Stimulated activated CD8-positive, alpha-beta memory T cell treated with anti-CD3 and anti-CD28 coated beads, Interleukin-12 subunit alpha, Interleukin-12 subunit beta, amount 100 ng/mL, for 24 hours (primary cell): ENCODE measurements around the gene PCDHGA12.

Experiments used
- DNase-seq: peaks from one replicate; pipeline ENCODE4 v3.0.0-alpha.2; 2020; ENCODE audit errors: extremely low read depth

The PCDHGA12 gene

DNA sequence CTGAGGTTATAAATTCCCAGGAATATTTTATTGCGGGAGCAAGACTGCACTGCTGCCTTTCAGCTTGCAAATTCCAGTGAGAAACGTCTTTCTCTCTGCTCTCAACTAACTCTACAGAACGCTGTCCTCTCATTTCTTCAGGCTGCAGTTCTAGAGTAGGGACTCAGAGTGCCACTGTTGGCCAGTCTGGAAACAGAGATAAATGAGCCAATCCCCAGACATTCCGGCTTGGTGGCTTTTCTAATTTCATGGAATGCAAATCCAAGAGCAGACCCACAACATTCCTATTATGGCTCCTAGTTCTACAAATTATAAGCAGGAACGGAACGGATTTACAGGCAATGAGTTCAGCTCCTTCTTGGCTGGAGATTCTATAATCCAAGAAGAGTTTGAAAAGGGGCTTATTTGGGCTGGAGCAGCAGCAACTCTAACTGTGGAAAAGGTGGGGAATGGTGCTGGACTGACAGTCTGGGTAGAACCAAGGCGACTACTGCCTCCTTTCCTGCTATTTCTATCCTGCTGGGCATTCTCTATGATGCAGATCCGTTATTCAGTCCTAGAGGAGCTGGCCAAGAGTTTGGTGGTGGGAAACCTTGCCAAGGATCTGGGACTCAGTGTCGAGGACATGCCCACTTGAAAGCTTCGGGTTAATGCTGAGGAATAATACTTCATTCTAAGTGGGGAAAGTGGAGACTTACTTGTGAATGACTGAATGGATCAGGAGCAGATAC, 9.3 kb downstream of the PCDHGA12 start:
- no peak for DNase-seq

DNA sequence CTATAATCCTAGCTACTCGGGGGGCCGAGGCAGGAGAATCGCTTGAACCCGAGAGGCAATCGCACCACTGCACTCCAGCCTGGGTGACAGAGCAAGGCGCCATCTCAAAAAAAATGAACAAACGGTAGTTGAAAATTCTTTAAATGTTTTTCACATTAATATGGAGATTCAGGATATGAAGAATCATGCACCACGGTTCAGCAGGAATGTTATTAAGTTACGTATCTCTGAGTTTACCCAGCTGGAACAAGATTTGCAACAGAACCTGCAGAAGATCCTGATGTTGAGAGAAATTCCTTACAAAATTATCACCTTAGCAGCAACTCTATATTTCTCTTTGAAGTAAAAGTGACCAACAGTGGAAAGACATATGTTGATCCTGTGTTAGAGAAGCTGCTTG, 10.0 kb downstream of the PCDHGA12 start:
- DNase-seq: no peak

DNA sequence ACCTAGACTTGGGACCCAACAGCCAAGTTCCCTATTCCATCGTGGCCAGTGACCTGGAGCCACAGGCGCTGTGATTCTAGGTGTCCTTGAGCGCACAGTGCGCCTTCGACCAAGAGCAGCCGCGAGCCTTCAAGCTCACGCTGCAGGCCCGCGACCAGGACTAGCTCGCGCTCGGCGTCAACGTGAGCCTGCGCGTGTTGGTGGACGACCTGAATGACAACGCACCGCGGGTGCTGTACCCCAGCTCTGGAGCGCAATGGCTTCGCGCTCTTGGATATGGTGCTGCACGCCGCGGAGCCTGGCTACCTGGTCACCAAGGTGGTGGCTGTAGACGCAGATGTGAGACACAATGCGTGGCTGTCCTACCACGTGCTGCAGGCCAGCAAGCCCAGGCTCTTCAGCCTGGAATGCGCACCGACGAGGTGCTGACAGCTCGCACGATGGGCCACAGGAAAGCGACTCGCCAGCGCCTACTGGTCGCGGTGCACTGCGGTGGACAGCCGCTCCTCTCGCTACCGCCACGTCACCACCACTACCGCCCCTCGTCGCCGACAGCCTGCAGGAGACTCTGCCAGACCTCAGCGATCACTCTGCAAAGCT, 11.4 kb downstream of the PCDHGA12 start:
- DNase-seq: no peak

DNA sequence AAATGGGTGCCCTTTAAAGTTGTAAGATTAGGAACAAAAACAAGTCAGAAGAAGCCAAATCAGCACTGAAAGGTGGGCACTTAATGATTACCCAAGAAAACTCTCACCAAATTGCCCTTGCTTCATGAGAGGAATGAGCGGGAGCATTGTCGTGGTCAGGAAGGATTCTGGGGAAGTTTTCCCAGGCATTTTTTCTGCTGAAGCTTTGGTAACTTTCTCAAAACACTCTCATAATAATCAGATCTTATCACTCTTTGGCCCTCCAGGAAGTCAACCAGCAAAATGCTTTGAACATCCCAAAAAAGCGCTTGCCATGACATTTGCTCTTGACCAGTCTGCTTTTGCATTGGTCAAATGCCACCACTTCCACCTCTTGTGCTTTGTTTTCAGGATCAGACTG, 35.0 kb downstream of the PCDHGA12 start:
- DNase-seq: no peak

DNA sequence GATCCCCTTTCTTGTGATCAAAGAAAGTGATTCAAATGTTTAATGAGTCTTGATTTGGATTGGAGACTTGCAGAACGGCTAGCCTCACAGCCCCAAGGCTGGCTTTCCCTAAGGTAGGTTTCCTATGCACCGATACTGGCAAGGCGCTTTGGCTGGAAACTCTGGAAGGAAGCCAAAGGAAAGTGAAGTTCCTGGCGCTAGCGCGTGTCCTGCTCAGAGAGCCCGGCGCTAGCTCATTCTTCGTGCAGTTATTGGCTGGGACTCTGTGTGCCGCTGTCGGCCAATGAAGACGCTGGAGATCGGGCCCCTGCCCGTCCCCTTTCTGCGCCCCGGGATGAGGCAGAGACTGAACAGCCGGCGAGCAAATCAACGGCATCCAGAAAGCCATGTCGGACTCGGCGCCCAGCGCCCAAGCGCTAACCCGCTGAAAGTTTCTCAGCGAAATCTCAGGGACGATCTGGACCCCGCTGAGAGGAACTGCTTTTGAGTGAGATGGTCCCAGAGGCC, 45.4 kb downstream of the PCDHGA12 start, which contains the start of gene PCDHGC3:
Gene PCDHGC3, plus strand, starts transcription at position 342 of the 507 bp plus-strand sequence. Its CDS starts 151 bp downstream, at position 493.
- no peak for DNase-seq

DNA sequence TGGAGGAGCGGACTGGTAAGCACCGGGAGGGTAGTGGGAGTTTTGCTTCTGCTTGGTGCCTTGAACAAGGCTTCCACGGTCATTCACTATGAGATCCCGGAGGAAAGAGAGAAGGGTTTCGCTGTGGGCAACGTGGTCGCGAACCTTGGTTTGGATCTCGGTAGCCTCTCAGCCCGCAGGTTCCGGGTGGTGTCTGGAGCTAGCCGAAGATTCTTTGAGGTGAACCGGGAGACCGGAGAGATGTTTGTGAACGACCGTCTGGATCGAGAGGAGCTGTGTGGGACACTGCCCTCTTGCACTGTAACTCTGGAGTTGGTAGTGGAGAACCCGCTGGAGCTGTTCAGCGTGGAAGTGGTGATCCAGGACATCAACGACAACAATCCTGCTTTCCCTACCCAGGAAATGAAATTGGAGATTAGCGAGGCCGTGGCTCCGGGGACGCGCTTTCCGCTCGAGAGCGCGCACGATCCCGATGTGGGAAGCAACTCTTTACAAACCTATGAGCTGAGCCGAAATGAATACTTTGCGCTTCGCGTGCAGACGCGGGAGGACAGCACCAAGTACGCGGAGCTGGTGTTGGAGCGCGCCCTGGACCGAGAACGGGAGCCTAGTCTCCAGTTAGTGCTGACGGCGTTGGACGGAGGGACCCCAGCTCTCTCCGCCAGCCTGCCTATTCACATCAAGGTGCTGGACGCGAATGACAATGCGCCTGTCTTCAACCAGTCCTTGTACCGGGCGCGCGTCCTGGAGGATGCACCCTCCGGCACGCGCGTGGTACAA, 46.0 kb downstream of the PCDHGA12 start:
- DNase-seq: no peak

DNA sequence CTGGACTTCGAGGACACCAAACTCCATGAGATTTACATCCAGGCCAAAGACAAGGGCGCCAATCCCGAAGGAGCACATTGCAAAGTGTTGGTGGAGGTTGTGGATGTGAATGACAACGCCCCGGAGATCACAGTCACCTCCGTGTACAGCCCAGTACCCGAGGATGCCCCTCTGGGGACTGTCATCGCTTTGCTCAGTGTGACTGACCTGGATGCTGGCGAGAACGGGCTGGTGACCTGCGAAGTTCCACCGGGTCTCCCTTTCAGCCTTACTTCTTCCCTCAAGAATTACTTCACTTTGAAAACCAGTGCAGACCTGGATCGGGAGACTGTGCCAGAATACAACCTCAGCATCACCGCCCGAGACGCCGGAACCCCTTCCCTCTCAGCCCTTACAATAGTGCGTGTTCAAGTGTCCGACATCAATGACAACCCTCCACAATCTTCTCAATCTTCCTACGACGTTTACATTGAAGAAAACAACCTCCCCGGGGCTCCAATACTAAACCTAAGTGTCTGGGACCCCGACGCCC, 46.8 kb downstream of the PCDHGA12 start:
- DNase-seq: no peak

DNA sequence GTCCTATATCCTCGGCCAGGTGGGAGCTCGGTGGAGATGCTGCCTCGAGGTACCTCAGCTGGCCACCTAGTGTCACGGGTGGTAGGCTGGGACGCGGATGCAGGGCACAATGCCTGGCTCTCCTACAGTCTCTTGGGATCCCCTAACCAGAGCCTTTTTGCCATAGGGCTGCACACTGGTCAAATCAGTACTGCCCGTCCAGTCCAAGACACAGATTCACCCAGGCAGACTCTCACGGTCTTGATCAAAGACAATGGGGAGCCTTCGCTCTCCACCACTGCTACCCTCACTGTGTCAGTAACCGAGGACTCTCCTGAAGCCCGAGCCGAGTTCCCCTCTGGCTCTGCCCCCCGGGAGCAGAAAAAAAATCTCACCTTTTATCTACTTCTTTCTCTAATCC, 47.5 kb downstream of the PCDHGA12 start:
- no peak for DNase-seq

DNA sequence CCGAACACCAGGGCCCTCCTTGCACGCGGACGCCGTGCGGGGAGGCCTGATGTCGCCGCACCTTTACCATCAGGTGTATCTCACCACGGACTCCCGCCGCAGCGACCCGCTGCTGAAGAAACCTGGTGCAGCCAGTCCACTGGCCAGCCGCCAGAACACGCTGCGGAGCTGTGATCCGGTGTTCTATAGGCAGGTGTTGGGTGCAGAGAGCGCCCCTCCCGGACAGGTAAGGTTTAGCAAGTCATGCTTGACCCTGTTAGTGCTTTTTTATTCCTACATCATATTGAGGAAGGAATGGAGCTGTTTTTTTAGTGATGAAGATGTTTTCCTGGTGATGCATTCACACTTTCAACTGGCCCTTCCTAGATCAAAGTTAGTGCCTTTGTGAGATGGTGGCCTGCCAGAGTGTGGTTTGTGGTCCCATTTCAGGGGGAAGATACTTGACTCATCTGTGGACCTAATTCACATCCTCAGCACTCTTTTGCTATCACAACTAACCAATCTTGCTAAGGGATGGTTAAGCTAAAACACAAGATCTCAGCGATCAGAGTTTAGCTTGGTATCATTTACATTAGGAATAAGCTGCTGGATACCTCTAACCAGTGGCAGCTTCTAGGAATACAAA, 48.1 kb downstream of the PCDHGA12 start:
- DNase-seq: no peak

DNA sequence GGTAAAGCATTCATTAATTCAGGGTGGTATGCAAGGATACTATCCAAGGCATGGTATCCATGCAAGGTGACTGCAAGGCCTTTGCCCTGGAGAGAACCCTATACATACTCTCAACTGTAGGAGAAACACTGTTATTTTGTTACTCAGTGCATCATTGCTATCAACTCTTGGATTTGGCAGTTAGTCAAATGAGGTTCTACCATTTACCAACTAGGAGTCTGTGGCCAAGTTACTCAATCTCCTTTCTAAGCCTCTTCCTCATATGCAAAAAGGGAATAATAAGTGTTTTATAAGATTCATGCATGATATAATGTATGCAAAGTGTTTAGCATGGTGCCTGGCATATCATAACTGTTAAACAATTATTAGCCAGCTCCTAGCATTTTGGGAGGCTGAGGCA, 49.5 kb downstream of the PCDHGA12 start:
- DNase-seq: no peak
